GM19463 (cell line): ENCODE data around the gene ZNF200.
"Not testable (repeated sequence)": the region's sequence is repeated elsewhere in the genome, so short reads cannot be mapped to it uniquely, and the experiment has no call there.

Experiments used
- ATAC-seq: cut with Tn5 transposase; IDR thresholded peaks from one replicate; pipeline ENCODE4 v1.9.1; 2021; ENCODE audit warnings: mild to moderate bottlenecking, moderate library complexity; ENCODE audit not compliant: unreplicated experiment

Gene ZNF200

DNA sequence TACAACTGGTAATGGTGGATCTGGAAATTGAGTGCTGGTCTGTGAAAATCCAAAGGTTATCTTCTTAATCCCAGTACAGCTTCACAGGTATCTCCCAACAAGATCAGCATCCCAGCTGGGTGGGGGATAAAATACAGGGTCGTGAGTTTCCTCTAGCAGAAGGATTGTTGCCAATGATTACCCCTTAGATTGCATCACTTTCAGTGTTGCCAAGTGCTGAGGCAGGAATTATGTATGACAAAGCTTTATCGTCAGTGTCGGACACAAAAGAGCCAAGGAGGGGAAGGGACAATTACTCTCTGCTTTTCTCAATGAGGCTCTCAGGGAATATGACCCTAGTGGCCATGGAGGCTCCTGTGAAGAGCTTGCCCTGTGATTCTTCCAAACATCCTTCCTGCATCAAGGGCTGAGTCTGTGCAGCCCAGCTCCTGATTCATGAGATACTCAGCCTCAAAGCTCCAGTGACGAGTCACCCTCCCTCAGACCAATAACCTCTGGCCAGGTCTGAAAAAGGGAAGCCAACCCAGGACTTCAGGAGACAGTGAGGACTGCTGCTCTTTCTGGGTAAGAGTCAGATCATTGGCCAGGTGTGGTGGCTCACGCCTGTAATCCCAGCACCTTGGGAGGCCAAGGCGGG is 31.9 kb downstream of the ZNF200 start:
- no peak for ATAC-seq

DNA sequence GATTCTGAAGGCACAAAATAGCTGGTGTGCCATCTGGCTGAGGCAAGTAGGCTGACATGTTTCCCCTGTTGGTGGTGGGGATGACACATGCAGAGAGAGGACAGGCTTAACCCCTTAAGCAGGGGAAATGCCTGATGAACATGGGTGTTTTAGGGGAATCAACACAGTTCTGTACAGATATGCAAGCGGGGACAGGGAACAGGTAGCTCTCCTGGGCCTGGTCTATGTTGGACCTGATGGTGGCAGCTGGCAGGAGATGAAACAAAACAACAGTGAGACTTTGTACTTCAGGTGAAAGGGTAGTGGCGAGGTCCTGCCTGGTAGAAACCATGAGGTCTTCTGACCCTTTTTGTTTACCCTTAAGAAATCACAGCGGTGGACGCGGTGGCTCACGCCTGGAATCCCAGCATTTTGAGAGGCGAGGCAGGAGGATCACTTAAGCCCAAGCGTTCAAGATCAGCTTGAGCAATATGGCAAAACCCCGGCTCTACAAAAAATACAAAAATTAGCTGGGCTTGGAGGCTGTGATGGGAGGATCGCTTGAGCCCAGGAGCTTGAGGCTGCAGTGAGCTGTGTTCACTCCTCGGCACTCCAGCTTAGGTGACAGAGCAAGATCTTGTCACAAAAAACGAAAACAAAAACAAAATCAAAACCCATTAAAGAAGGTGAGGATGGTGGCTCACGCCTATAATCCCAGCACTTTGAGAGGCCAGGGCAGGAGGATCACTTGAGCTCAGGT is 36.5 kb downstream of the ZNF200 start:
- ATAC-seq: no peak

DNA sequence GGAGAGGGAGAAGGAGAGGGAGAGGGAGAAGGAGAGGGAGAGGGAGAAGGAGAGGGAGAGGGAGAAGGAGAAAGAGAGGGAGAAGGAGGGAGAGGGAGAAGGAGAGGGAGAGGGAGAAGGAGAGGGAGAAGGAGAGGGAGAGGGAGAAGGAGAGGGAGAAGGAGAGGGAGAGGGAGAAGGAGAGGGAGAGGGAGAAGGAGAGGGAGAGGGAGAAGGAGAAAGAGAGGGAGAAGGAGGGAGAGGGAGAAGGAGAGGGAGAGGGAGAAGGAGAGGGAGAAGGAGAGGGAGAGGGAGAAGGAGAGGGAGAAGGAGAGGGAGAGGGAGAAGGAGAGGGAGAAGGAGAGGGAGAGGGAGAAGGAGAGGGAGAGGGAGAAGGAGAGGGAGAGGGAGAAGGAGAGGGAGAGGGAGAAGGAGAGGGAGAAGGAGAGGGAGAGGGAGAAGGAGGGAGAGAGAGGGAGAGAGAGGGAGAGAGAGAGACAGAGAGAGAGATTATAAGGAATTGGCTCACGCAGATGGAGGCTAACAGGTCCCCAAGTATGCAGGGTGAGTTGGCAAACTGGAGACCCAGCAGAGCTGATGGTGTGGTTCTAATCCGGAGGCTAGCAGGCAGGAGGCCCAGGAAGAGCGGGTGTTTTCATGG is 37.1 kb downstream of the ZNF200 start:
- not testable (repeated sequence) for ATAC-seq

DNA sequence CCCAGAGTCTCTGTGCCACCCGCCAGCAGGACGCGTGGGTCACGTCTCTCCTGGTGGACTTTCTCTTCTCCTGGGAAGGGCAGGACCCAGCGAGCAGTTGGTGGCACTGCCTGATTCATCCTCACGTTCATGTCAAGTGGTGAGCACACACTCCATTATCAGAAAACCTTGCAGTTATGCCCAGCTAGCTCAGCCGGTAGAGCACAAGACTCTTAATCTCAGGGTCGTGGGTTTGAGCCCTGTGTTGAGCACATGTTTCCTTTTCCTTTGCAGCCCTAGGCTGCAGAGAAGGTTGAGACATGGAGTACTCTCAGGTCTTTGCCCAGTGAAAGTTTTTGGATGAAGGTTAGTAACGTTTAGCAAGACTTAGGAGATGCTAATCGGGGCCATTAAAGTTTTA is 39.0 kb downstream of the ZNF200 start:
- ATAC-seq: no peak

DNA sequence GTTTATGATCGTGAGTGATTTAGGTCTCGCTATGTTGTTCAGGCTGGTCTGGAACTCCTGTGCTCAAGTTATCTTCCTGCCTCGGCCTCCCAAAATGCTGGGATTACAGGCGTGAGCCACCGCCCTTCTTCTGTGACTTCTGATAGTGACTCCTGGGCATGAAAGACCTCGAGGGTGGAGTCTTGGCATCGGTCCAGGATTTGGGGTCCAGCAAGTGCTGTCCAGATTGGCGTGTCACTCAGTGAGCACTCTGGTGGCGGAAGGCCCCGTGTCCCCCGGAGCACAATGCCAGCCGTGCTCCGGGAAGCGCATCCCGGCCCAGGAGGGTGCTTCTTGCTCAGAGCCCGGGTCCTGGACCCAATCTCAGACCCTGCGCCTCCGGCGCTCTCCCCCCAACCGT is 40.2 kb downstream of the ZNF200 start:
- no peak for ATAC-seq

DNA sequence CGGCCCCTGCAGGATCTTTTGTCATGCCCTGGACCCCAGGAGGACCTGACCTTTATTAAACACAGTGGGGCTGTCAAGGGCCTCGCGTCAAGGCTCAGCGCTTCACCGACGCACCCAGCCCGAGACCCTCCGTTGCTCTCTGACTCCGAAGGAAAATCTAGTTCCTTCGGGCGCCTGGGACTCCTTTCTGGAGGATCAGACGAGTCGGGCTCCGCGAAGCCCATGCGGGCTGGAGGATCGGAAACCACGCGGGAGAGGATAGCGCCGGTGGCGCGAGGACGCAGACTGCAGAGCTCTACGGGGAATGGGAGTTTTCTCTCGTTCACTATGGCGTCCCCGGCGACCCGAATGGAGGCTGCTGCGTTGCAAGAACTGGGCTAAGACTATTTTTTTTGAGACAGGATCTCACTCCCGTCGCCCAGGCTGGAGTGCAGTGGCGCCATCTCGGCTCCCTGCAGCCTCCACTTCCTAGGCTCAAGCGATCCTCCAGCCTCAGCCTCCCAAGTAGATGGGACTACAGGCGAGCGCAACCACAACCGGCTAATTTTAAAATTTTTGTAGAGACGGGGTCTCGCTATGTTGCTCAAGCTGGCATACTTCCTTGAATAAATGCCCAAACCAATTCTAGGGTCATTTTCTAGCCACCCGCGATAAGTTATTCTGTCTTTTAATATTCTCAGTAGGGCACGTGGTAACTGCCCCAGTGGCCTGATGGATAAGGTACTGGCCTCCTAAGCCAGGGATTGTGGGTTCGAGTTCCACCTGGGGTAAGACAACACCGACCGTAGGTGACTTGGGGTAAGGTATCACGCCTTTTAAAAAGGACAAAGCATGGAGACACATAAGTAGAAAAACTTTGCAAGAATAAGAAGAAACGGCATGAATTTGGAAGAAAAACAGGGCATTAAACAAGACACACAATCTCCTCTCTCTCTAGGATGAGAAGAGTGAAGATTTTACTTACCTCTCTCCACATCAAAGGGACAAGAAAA is 41.4 kb downstream of the ZNF200 start:
- ATAC-seq: no peak

DNA sequence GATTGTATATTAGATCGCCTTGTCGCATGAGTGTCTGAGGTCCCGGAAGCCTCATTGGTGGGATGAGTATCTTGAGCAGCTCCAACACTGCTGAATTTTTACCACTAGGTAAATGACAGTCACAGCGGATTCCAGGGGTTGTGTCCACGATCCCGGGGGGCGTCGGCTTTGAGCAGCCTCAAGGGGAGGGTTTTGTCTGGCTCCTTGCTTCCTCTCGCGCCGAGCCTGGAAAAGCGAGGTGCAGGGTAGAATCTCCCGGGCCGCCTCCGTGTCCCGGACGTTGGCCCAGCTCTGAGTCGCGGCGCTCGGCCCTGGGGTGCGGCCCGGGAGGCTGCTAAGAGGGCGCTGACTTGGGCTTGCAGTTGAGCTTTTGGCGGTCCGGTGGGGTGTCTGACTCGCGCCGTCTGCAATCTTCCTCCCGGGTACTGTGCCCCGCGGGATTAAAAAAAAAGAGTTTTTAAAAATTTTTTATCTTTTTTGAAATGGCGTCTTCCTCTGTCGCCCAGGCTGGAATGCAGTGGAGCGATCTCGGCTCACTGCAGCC is 42.4 kb downstream of the ZNF200 start:
- no peak for ATAC-seq

DNA sequence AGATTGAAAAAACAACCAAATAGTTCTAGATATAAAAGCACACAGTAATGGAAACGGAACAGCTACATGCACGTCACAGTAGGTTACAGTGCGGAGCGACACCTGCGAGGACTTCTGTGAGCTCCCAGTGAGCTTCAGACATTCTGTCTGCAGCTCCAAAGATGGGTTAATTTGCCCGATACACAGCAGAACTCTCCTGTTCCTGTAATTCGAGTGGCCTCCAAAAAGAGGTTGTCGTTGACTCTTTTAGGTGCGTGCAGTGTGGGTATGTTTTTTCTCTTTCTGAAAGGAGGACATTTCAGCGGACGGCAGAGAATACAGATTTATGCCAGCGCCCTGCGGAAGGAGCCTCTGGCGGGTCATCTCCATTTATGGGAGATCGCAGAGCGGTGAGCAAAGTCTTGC is 44.0 kb downstream of the ZNF200 start:
- ATAC-seq: no peak

DNA sequence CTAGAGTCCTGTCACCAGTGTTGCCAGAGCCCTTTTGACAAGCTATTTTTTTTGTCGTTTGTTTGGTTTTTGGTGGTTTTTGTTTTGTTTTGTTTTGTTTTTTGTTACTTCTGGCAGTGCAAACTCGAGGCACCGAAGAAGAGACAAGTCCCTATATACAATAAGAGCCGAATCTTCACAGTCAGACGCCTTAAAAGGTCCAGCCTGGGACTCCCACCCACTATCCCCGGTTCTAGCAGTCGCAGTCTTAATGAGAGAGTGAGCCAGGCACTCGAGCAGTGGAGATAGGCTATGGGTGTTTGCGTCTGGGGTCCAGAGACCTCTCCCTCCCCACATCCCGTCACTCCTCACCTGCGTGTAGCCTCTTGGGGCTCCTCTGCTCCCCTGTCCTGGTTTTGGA is 45.1 kb downstream of the ZNF200 start:
- no peak for ATAC-seq

DNA sequence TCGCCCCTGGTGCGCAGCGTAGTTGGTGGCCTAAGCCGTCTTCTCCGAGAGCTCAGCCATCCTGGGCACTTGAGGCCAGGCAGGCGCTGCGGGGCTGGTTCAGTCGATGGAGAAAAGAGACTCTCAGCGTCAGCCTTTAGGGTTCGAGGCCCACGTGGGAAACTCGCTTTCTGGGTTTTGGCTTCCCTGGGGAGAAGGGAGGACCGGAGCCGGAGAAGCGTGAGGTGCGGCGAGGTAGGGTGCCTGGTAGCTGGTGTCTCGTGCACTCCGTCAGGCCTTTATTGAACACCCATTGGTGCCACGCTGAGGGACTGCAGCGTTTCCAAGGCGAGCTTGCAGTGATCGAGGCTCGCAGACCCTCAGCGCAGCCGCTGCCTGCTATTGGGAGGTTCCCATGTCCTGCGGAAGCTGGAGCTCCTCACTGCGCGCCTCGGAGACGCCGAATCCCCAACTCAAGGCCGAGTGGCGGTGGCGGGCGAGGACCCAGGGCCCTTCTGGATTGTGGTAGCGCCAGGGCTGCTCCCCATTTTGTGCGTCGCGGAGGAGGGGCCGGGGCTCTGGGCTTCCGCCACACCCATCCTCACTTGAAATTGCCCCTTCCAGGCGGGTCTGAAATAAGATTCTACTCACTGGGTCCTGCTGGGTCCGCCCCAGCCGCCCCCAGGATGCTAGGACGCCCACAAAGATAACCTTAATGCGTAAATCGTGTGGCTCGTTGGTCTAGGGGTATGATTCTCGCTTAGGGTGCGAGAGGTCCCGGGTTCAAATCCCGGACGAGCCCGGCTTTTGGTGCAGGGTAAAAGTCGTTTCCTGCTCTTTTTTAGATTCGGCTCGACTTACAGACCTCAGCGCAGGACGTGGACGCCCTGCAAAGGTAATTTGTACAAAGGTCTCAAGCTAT is 45.8 kb downstream of the ZNF200 start:
- ATAC-seq: peak; percentile 39

DNA sequence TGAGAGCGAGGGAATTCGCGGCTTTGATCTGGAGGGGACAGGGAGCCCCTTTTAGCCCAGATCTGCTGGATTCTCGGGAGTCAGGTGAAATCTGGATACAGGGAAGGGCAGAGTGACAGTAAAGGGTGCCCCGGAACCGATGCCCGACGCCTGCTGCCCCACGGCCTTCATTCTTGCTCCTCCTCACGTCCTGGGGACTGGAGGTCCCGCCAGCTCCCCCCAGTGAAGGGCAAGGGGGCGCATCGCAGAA is 46.4 kb downstream of the ZNF200 start:
- ATAC-seq: no peak

DNA sequence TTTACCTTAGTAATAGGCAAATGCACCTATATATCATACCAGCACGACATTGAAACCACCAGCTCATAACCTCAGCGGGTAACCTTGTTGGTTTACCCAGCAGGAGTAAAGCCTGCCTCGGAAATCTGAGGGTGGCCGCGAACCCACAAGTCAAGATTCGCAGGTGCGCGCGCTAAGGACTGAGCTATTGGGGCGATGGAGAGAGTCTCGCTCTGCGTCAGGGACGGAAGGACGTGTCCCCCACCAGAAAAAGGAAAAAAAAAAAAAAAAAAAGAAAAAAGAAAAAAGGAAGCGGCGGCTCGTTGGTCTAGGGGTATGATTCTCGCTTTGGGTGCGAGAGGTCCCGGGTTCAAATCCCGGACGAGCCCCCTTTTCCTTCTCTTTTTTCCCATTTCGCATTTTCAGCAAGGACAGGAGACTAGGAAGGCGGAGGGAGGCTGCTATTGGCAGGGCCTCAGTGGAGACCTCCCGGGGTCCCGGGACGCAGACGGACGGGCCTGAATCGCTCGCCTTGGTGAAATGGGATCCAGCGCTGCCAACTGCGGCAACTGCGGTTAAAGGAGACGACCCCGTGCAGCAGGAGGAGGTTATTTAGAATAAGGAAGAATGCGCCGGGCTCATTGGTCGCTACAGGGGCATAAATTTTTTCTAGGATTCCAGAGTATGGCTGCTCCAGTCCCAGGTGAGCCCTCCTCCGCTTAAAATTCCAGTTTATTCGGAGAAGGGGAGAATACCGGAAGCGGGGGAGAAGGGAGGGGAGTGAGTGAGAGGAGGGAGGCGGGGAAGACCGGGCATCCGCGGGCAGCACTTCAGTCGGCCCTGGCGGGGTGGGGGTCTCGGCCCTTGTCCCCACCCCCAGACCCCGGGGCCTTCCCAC is 46.9 kb downstream of the ZNF200 start, which contains the start of gene OR1F1:
TSS of gene OR1F1 (plus strand) at position 407 of the 877 bp plus-strand sequence.
- no peak for ATAC-seq

DNA sequence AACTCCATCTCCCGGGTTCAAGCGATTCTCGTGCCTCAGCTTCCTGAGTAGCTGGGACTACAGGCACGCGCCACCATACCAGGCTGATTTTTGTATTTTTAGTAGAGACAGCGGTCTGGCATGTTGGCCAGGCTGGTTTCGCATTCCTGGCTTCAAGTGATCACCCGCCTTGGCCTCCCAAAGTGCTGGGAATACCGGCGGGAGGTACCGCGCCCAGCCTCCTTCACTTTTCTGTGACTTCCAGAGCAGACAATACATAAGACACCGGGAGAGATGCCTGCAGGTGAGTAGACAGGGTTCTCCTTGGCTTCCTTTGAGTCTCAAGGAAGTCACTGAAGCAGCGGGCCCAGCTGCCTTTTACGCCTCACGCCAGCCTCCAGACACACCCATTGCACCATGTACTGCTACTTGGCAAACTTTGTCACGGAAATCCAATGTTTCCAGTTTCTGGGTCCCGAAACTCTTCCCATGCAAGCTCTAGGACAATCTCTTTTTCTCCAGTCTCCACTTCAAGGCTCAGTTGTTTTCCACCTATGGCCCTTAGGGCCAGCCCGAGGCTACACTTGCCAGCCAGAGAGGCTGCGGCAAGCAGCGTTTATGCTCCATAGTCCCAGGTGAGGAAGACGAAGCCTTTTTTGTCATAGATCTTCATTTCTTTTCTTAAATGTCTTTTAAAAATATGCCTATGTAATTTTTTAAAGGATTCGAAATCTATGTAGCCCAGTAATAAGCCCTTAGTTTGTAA is 47.8 kb downstream of the ZNF200 start:
- no peak for ATAC-seq

DNA sequence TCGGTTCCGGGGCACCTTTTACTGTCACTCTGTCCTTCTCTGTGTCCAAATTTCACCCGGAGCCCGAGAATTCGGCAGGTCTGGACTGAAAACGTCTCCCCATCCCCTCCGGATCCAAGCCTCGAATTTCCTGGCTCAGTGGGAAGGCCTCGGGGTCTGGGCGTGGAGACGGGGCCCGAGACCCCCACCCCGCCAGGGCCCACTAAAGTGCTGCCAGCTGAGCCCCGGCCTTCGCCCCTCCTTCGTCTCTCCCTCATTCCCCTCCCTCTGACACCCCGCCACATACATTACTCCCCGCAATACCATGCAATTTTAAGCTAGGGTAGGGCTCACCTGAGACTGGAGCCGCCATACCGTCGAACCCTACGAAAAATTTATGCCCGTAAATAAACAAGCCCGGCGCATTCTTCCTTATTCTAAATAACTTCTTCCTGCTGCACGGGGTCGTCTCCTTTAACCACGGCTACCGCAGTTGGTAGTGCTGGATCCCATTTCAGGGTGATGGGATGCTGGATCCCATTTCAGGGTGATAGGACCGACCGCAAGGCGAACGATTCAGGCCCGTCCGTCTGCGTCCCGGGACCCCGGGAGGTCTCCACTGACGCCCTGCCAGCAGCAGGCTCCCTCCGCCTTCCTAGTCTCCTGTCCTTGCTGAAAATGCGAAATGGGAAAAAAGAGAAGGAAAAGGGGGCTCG is 51.4 kb downstream of the ZNF200 start:
- no peak for ATAC-seq

DNA sequence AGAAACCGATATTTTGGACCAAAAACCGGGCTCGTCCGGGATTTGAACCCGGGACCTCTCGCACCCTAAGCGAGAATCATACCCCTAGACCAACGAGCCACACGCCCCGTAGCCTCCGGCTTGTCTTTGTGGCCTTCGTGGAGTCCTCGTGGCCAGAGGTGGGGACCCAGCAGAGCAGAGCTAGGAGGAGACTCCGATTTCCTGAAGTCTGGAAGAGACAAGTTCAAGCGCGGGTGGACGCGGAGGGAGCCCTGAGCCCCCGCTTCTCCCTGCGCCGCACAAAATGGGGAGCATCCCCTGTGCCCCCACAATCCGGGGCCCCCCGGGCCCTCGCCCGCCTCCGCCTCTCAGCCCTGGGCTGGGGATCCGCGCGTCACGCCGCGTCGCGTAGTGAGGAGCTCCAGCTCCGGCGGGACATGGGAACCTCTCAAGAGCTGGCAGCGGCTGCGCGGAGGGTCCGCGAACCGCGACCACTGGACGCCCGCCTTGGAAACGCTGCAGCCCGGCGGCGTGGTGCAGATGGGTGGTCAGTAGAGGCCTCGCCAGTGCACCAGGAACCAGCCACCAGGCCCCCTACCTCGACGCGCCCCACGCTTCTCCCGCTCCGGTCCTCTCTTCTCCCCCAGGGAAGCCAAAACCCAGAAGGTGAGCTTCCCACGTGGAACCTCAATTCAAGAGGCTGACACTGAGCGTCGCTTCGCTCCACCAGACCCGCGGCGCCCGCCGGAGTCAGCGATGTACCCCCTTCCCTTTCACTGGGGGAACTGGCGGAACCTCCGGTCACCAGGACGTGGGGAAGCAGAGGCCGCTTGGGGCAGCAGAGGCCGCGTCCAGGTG is 52.1 kb downstream of the ZNF200 start:
- no peak for ATAC-seq

DNA sequence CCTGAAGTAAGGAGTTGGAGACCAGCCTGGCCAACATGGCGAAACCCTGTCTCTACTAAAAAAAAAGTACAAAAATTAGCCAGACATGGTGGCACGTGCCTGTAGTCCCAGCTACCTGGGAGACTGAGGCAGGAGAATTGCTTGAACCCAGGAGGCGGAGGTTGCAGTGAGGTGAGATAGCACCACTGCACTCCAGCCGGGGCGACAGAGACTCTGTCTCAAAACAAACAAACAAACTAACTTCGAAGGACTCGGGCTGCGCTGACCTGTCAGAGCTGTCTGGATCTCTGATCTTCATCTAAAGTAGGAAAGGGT is 52.7 kb downstream of the ZNF200 start:
- not testable (repeated sequence) for ATAC-seq

DNA sequence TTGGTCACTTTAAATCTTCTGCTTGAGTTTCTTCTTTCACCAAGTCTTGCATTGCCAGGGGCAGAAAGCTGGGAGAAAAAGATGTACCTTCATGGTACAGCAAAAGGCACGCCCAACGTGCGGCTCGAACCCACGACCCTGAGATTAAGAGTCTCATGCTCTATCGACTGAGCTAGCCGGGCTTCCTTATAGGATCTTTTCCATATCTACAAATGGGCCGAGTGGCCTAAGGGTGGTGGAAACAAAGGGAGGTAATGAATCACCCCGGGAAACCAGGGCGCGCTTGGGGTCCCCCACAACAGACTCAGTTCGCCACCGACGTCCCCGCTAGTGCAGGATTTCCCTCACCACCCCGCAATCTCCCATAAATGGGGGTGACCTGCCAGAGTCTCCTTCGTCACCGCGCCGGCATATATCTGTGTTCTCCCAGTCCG is 54.5 kb downstream of the ZNF200 start:
- no peak for ATAC-seq
